GM21825 (cell line): ENCODE measurements around the gene ZFYVE28.

Experiments used
- ATAC-seq: cut with Tn5 transposase; IDR thresholded peaks from one replicate; pipeline ENCODE4 v1.9.1; 2021; ENCODE audit warnings: mild to moderate bottlenecking, moderate library complexity; ENCODE audit not compliant: unreplicated experiment

ZFYVE28 gene

DNA sequence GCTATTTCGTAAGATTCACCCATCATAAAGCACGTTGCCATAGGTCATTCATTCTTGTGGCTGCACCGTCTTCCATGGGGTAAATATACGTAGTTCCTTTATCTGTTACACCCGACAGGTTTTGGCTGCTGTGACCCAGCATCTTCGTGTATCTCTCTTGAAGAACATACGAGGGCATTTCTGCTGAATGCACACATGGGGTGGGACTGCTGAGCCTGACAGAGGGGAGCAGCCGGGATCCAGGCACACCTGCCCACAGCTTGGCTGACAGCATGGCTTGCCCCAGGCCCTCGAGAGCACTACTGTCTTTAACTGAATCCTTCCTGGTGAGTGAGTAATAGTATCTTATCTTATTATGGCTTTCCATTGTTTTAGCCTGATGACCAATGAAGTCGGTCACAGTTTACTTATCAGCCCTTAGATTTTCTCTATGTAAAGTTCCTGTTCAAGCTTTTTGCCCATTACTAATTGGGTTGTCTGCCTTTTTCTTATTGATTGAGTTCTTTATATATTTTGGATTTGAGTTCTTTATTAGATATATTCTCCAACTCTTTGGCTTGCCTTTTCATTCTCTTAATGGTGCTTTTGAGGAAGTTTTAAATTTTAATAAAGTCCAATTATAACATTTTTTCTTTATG is 111.6 kb downstream of the ZFYVE28 start:
- ATAC-seq: no peak

DNA sequence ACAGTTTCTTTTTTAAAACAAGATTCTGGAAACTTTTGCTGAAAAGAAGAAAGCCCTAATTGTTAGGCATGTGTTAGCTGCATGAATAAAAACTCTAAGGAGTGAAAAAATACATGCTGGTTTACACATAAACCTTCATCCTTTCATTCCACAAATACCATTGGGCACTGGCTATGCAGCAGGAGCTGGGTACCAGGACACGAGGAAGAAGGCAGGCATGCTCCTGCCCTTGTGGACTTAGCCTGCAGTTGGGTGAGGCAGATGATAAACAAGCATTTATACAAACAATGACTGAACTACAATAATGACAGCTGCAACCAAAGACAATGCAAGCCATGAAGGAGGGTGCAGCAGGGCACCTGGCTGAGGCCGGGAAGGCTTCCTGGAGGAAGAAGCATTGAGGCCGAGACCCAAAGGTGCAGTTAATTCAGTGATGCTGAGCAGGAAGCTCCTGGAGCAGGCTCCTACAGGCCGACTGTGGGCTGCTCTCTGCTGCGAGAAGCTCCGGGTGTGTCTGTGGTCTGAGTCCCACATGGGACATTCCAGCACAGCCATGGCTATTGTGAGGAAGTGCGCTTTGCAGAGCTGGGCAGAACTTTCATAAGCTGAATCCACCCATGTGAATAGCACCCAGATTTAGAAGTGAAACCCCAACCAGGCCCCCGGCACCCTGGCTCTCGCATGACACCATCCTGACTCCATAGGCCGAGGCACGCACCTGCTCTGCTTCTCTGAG is 112.5 kb downstream of the ZFYVE28 start:
- no peak for ATAC-seq

DNA sequence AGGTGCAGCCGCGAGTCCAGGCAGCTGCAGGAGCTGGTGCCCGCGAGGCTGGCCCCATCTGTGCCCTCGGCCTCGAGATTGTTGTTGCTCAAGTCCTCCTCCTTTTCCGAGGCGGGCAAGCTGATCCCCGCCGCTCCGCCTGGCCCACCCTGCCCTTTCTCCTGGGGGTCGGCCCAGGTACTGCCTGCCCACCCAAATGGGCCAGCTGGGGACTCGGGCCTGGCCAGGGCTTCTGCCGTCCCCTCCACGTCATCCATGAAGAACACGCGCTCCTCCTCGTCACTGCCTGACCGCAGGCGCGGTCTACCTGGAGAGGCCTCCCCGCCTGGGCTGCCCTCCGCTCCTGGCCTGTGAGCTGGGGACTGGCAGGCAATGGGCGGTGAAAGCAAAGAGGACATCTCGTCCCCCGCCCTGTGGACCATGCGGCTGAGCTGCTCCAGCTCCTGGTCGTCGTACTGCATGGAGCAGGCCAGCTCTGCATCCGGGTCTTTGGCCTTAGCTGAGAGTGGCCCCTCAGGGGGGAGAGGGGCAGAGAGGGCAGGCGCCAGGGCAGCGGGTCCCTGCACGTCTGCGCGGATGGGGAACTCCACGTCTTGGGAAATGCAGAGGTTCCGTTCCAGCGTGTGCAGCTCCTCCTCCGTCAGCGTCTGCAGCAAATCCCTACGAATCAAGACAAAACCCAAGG is 113.4 kb downstream of the ZFYVE28 start:
- no peak for ATAC-seq

DNA sequence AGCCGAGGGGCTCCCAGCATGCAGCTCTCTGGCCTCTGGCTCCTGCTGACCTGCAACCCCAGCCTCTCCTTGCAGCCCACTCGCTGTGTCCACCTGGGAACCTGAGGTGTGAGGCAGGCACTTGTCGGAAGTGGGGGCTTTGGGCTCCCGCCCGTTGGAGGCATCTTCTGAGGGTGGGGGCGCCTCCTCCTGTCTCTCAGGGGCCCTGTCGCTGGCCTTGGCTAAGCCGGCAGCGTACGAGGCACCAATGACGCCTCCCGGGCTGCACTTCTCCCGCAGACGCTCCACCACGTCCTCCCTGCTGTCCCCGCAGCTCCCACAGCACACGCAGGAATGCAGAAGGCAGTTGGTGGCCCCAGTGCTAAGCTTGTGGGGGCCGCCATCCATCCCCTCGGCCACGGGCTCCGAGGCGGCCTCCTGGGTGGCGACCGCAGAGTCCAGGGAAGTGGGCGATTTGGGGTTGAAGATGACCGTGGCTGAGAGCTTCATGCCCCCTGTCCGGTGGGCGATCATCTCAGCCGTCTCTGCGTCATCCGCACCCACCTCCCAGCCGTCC is 114.0 kb downstream of the ZFYVE28 start:
- ATAC-seq: no peak

DNA sequence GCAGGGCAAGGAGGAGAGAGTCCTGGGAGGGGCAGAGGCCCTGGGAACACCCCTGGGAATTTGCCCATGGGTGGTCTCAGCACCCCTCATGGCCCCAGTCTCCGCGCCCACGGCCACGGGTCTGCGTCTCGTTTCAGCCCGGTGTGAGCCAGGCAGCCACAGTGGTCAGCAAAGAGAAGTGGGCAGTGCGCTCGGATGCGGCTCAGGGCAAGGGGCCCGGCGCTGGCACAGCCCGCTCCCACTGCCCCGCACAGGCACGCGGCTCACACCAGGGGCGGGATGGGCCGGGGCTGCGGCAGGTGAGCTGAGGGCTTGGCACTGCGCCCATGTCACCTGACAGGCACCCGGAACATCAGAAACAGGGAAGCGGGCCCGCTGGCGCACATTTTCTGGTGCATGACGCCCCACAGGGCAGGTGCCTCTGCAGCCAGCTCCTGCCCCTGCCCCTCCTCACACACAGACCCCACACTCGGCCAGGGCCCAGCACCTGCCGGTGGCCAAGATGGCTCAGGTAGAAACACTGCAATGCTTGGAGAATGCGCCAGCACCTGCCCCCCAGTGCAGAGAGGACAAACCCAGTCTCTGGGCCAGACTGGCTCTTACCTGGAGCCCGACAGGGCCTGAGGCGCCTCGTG is 114.6 kb downstream of the ZFYVE28 start:
- no peak for ATAC-seq

DNA sequence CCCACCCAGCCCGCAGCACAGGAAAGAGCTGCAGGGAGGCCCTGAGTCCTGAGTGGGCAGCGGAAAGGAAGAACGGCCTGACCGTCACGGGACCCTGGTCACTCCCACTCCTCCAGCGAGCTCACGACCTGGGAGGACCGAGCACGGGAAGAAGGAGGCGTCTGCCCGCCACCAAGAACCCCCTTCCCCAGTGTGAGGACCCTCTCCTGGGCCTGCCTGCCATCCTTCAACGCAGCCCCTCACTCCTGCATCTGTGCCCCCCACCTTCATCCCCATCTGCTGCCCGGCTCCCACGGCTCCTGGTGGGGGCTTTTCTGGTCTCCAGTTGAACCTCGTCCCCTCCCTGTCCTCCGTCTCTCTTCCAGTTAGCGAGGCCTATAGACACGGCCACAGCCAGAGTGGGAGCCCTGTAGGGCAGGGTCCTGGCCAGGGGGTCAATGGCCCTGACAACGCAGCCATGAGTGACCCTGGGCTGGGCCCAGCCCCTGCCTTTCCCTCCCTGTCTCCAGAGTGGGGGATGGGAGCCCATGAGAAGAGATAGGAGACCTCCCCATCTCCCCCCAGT is 115.2 kb downstream of the ZFYVE28 start:
- no peak for ATAC-seq

DNA sequence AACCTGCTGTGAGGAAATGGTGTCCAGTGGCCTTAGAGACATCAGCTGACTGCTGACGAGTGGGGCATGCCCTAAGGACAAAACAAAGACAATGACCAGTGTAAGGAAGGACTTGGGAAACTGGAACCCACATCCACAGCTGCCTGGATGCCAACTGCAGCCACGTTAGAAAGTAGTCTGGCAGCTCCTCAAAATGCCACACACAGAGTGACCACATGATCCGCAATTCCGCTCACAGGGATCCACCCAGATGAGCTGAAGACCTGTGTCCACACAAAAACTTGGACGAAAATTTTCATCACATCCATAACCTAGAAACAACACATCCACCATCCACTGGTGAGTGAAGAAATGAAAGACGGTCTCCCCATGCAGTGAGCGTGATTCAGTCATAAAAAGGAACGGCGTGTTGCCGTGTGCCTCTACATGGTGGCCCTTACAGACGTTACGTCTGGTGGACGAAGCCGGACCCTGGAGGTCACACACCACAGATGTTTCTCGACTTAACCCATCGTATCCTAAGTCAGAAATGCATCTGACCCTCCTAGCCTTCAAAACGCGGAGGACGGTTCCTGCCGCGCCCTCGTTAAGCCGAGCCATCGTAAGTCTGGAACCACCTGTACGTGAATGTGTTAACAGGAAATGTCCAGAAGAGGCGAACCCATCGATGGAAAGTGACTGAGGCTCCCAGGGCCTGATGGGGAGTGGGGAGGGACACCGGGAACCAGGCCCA is 115.9 kb downstream of the ZFYVE28 start:
- no peak for ATAC-seq

DNA sequence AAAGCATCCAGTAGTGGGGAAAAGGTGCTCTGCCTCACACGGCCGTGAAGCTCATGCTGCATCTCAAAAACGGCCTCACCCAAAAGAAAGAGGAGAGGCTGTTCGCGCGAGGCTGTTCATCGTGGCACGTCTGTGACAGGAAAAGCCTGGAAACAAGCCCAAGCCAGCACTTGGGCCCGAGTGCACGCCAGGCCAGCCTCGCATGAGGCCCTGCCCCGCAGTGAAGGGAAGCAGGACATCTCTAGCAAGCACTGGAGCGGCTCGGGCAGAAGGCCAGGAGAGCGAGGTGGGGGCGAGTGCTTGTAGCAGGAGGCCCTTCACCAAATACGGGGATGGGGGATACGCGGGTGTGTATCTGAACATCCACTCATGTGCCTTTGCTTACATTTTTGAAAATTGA is 116.6 kb downstream of the ZFYVE28 start:
- no peak for ATAC-seq

DNA sequence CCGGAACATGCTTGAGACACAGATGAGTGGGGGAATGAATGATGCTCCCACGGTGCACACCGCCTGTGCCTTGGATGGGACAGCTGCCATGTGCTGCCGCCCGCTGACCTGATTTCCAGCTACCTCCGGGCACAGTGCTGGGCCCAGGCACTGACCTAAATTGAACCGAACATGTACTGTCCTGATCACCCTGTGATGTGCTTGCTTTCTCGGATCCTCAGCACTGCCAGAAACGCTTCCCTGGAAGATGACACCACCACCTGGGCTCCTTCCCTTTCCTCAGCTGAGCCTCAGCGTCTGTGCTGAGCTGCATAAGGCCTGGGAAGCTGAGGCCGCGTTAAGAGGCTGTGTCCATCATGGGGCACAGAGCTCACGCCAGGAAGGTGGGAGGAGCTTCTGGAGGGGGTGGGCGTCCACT is 117.2 kb downstream of the ZFYVE28 start:
- ATAC-seq: no peak

DNA sequence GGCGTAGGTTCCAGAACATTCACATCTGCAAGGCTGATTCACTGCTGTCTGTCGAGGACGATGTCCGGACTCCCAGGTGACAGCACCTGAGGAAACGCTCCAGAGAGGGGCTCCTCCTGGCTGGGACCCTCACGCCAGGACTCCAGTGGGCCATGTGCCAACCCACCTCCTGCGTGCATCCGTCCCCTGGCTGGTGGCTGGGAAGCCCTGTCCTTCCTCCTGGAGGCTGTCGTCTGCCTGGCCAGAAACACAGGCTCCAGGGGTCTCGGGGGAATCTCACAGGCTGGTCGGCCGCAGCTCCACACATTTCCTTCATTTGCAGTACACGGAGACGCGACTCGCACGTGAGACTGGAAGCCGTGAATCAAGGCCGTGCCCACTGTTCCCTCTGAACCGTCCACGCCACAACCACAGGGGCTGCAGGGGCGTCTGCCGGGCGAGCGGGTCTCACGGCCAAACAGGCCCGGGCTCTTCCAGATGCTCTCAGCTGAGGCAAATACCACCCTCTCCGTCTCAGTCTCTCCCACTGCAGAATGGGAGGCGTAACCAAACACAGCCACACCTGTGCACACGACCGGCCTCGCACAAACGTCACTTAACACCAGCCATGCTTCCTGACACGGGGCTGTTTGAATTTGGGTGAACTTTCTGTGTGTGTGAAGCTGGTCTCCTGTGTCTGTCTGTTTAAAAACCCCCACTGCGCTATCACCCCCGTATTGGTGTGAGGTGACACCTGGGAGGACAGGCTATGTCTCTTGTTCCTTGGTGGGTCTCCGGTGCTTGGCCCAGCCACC is 117.8 kb downstream of the ZFYVE28 start:
- no peak for ATAC-seq

DNA sequence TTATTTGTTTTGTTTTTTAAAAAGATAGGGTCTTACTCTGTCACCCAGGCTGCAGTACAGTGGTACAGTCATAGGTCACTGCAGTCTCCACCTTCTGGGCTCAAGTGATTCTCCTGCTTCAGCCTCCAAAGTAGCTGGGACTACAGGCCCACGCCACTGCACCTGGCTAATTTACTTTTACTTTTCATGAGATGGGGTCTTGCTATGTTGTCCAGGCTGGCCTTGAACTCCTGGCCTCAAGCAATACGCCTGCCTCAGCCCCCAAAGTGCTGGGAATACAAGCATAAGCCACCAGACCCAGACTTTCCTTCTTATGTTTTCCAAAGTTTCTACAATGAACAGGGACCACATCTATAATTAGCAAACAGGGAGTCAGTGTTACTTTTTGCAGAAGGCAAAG is 118.7 kb downstream of the ZFYVE28 start:
- no peak for ATAC-seq

DNA sequence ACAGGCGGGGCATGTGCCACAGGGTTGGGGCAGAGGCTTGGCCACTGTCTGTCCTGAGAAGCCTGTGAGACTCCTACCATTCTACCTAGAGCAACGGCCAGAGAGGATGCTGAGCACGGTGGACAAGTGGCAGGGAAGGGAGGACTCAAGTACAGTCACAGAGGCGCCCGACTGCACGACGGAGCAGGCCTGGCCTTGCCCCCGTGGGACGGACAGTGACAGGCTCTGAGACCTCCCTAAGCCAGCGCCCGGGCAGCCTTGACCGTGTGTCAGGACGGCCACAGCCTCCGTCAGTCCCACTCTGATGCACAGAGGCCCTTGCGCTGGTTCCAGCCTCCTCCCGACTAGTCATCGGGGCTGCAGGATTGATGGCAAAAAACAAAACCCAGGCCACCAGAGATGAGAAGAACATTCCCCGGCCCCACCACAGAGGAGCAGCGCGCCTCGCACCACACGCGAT is 119.9 kb downstream of the ZFYVE28 start:
- ATAC-seq: no peak

DNA sequence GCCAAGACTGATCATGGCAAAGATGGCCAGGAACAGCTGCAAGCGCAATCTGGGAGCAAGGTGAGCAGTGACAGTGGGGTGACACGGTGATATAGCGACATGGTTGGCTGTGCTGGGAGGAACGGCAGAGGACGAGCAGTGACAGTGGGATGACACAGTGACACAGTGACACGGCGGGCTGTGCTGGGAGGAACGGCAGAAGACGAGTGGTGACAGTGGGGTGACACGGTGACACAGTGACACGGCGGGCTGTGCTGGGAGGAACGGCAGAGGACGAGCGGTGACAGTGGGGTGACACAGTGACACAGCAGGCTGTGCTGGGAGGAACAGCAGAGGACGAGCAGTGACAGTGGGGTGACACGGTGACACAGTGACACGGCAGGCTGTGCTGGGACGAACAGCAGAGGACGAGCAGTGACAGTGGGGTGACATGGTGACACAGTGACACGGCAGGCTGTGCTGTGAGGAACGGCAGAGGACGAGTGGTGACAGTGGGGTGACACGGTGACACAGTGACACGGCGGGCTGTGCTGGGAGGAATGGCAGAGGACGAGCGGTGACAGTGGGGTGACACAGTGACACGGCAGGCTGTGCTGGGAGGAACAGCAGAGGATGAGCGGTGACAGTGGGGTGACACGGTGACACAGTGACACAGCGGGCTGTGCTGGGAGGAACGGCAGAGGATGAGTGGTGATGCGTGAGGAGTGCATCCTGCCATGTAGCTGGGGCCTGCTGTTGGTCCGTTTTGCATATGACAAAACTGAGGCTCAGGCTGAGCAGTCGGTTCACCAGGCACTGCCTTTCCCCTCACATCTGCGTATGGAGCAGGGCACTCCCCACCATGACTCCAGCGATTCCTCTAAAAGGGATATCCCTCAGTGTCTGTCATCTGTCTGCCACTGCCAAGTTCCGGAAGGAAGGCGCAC is 120.6 kb downstream of the ZFYVE28 start:
- no peak for ATAC-seq

DNA sequence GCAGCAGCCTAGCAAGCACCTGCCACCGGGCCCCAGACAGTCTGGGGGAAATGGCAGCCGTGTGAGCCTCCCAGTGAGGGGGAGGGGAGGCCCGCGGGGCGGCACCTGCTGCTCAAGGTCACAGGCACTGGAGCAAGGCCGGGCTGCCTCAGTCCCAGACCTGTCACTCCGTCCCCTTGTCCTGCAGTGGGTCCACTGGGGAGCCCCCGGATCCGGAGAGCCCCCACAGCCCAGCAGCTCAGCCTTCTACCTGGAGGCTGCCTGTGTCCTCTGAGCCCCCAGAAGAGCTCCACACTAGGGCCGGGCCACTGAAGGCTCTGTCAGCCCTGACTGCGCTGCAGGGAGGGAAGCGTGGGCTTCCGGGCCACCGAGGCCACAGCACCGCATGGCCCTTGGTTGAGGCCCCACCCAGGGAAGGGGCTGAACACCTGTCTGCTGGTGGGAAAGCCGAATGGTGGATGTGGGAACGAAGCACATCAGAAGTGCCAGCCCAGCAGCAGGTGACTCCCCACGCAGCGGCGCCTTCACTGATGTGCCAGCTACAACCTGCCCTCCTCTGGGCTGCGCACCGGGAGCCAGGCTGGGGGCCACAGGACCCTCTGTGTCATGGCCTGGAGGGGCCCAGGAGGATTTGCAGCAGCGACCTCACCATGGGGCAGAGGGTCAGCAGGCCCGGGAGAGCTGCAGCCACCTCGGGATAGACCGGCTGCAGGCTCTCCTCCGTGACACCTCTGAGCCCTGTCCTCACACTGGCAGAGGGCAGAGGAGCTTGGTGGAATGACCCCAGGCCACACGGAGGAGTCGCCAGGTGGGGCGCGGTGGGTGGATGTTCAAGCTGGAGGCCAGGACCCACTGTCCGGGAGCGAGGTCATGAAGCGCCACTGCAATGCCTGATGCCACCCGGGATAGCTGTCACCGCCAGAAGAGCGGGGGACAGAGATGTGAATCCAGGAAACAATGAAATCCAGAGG is 121.5 kb downstream of the ZFYVE28 start:
- ATAC-seq: no peak

DNA sequence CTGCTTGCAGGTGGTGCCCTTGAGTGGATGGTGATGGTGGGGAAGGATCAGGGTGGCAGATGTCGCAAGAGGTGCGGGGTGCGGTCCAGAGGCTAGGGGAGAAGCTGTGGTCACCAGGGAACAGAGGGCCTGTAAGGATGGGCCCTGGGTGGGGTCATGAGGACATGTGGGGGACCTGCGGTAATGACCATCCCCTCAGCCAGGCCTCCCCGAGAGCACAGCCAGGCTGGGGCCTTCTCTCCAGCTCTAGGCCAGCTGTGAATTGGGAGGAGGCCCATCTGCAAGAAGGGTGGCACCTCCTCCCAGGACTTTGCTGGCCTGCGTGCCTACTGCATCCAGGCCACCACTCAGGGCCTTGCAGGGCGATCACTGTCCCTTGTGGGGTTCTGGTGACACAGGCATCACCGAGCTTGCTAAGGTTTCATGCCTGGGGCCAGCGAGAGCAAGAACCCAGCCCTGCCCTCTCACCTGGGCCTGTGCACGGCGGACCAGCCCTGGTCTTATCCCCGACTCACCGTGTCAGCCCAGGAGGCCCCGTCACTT is 122.5 kb downstream of the ZFYVE28 start:
- no peak for ATAC-seq

DNA sequence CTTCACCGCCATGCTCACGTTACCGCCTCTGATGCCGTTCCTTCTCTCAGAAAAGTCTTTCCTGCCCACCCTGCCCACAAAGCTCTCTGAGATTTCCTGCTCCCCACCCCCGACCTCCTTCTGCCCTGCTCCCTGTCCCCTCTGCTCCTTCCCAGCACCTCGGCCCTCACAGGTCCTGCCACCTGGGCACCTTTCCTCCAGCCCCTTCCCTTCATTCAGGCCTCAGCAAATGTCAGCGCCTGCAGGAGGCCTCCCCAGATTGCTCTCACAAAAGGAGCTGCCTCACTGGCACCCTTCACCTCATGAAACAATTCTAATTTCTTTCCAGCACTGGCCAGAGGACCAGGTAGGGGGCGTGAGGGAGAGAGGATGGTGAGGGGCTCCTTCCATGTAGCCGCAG is 122.9 kb downstream of the ZFYVE28 start:
- ATAC-seq: no peak

DNA sequence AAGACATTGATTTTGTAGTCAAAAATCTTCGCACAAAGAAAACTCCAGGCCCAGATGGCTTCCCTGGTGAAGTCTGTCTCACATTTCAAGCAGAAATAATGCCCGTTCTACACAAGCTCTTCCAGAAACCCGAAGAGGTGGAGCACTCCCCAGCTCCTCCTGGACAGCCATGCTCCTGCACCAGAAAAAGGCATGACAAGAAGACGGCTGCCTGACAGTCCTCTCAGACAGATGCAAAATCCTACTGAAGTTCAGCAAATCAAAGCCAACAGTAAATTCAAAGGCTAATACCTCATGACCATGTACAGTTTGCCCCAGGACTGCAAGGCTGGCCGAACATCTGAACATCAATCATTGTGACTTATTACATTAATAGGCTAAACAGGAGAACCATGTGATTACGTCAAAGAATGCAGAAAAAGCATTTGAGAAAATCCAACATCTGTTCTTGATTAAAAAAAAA is 125.8 kb downstream of the ZFYVE28 start:
- no peak for ATAC-seq
